ENCODE measurements around the gene H2AZ2.
"Not testable (repeated sequence)": the region's sequence is repeated elsewhere in the genome, so short reads cannot be mapped to it uniquely, and the experiment has no call there.

H2AZ2 gene

DNA sequence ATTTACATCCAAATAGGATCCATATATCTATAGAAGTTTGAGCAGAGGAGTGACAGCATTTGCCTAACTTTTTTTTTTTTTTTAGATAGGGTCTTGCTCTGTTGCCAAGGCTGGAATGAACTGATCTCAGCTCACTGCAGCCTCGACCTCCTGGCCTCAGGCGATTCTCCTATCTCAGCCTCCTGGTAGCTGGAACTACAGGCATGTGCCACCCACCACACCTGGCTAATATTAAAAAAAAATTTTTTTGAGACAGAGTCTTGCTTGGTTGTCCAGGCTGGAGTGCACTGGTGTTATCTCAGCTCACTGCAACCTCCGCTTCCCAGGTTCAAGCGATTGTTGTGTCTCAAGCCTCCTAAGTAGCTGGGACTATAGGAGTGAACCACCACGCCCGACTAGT, 36.3 kb downstream of the H2AZ2 start:
- TF ChIP-seq, protein P1, sequence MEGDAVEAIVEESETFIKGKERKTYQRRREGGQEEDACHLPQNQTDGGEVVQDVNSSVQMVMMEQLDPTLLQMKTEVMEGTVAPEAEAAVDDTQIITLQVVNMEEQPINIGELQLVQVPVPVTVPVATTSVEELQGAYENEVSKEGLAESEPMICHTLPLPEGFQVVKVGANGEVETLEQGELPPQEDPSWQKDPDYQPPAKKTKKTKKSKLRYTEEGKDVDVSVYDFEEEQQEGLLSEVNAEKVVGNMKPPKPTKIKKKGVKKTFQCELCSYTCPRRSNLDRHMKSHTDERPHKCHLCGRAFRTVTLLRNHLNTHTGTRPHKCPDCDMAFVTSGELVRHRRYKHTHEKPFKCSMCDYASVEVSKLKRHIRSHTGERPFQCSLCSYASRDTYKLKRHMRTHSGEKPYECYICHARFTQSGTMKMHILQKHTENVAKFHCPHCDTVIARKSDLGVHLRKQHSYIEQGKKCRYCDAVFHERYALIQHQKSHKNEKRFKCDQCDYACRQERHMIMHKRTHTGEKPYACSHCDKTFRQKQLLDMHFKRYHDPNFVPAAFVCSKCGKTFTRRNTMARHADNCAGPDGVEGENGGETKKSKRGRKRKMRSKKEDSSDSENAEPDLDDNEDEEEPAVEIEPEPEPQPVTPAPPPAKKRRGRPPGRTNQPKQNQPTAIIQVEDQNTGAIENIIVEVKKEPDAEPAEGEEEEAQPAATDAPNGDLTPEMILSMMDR (IDR thresholded peaks at IDR 0.05; ENCODE audit: low read depth, low read length) = no peak
- in situ Hi-C loops (cut with HindIII; ENCODE audit: low sequenced_read_pairs) = no loop called here
- no peak overlapping the region for H3K4me3 ChIP-seq (ENCODE audit: low read depth, low read length)
- DNase-seq (ENCODE audit: low read depth, low spot score) = no peak

- peak; percentile 25 for DNase-seq (ENCODE audit: low read depth, low spot score)
- TF ChIP-seq, protein P1 (IDR thresholded peaks at IDR 0.05; ENCODE audit: low read depth, low read length) = no peak
- in situ Hi-C loops (cut with HindIII; ENCODE audit: low sequenced_read_pairs) = no loop called here
These were observed 36.8 kb downstream of the H2AZ2 start for GRCh38 chr7:44811093-44811492.

GRCh38 chr7:44808914-44809393, 38.9 kb downstream of the H2AZ2 start:
- no peak for DNase-seq (ENCODE audit: low read depth, low spot score)

More at GRCh38 chr7:44811093-44811492, 36.8 kb downstream of the H2AZ2 start:
- H3K4me3 ChIP-seq (ENCODE audit: low read depth, low read length) = no peak overlapping the region

DNA sequence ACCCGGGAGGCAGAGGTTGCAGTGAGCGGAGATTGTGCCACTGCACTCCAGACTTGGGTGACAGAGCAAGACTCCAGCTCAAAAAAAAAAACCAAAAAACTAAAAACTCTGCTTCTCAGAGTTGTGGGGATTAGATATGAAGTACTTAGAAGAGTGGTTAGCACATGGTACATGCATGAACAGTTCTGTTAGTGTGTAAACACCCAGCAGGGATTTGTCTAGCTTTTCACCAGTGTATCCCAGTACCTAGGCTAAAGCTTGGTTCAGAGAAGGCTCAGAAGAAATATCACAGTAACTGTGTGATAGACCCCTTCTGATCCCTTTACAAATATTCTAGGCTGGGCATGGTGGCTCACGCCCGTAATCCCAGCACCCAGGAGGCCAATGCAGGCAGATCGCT, 41.9 kb downstream of the H2AZ2 start:
- no peak overlapping the region for H3K4me3 ChIP-seq (ENCODE audit: low read depth, low read length)
- TF ChIP-seq, protein P1 (IDR thresholded peaks at IDR 0.05; ENCODE audit: low read depth, low read length) = no peak
- no peak for DNase-seq (ENCODE audit: low read depth, low spot score)
- in situ Hi-C loops (cut with HindIII; ENCODE audit: low sequenced_read_pairs) = no loop called here

More at GRCh38 chr7:44808914-44809393, 38.9 kb downstream of the H2AZ2 start:
- no peak overlapping the region for H3K4me3 ChIP-seq (ENCODE audit: low read depth, low read length)
- TF ChIP-seq, protein P1 (IDR thresholded peaks at IDR 0.05; ENCODE audit: low read depth, low read length) = no peak
- in situ Hi-C loops (cut with HindIII; ENCODE audit: low sequenced_read_pairs) = no loop called here

DNA sequence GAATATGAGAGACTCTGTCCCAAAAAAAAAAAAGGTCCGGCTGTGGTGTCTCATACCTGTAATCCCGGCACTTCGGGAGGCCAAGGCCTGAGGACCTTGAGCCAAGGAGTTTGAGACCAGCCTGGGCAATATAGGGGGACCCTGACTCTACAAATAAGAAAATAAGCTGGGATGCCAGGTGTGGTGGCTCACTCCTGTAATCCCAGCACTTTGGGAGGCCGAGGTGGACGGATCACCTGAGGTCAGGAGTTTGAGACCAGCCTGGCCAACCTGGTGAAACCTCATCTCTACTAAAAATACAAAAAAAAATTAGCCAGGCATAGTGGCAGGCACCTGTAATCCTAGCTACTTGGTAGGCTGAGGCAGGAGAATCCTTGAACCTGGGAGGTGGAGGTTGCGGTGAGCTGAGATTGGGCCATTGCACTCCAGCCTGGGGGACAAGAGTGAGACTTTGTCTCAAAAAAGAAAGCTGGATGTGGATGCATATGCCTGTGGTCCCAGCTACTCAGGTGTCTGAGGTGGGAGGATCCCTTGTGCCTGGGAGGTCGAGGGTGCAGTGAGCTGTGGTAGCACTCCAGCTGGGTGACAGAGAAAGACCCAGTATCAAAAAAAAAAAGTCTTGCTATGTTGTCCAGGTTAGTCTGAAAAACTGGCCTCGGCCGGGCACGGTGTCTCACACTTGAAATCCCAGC, 43.9 kb downstream of the H2AZ2 start:
- DNase-seq (ENCODE audit: low read depth, low spot score); H3K4me3 ChIP-seq (ENCODE audit: low read depth, low read length); in situ Hi-C loops (cut with HindIII; ENCODE audit: low sequenced_read_pairs): not testable (repeated sequence)

GRCh38 chr7:44802418-44803025, 45.4 kb downstream of the H2AZ2 start:
- in situ Hi-C loops (cut with HindIII; ENCODE audit: low sequenced_read_pairs) = no loop called here
- TF ChIP-seq, protein P1 (IDR thresholded peaks at IDR 0.05; ENCODE audit: low read depth, low read length) = no peak
- no peak for DNase-seq (ENCODE audit: low read depth, low spot score)
- H3K4me3 ChIP-seq (ENCODE audit: low read depth, low read length) = no peak overlapping the region

DNA sequence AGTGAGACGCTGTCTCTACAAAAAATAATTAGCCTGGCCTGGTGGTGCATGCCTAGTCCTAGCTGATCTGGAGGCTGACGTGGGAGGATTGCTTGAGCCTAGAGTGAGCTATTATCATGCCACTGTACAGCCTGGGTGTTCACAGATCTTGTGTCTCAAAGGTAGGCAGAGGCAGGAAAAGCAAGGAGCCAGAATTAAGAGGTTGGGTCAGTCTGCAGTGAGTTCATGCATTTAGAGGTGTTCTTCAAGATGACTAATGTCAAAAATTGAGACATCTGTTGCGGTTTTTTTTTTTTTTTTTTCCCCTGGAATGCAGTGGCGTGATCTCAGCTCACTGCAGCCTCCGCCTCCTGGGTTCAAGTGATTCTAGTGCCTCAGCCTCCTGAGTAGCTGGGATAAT, 46.0 kb downstream of the H2AZ2 start:
- TF ChIP-seq, protein P1 (IDR thresholded peaks at IDR 0.05; ENCODE audit: low read depth, low read length) = no peak
- no peak for DNase-seq (ENCODE audit: low read depth, low spot score)
- in situ Hi-C loops (cut with HindIII; ENCODE audit: low sequenced_read_pairs) = no loop called here
- H3K4me3 ChIP-seq (ENCODE audit: low read depth, low read length) = no peak overlapping the region
